GM20431 (cell line): ENCODE results near the gene DENND2A.
"Not testable (repeated sequence)": the region's sequence is repeated elsewhere in the genome, so short reads cannot be mapped to it uniquely, and the experiment has no call there.

ENCODE experiments used
- in situ Hi-C: fragments of 300-500 bp; cut with MseI, MboI; formaldehyde crosslinking; loops from one replicate; pipeline ENCODE4 v1.15.0; 2020; ENCODE audit warnings: low sequenced_read_pairs; ENCODE audit not compliant: unreplicated experiment

Gene DENND2A

DNA sequence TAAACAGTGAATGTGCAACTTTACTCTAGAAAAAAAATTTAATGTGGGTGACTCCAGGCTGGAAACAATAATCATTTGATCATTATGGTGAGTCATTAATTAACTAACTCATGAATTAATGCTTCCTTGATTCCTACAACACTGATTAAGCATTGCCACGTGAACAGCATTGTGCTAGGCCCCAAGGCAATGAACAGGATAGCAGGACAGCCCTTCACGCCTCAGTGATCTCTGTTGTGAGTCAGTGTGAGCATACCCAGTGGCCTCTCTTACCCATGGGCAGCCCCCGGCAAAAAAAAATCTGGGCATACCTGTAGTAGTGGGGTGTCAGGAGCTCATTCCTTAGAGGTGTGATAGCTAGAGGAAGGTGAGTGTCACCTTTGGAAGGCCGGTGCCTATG, 76.0 kb downstream of the DENND2A start:
- in situ Hi-C loops: no loop called here

GRCh38 chr7:140562926-140563481, 77.6 kb downstream of the DENND2A start:
- in situ Hi-C loops: no loop called here

DNA sequence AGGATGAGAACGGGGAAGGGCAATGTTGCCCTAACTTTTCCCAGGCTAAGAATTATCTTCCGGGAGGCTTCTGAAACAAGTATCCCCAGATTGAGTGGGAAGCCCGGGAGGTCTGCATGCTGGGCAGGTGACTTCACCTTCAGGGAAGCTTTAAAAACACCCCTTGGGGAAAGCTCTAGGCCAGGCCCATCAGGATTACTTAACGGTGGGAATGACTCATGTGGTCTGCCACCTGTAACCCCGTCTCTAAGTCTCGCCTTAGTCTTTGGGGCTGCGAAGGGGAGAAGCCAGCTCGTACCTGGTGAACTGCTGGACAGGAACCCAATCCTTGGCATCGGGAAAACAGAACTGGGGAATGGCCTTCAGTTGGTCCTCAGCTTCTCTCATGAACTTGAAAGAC, 81.2 kb downstream of the DENND2A start:
- in situ Hi-C loops: no loop called here

DNA sequence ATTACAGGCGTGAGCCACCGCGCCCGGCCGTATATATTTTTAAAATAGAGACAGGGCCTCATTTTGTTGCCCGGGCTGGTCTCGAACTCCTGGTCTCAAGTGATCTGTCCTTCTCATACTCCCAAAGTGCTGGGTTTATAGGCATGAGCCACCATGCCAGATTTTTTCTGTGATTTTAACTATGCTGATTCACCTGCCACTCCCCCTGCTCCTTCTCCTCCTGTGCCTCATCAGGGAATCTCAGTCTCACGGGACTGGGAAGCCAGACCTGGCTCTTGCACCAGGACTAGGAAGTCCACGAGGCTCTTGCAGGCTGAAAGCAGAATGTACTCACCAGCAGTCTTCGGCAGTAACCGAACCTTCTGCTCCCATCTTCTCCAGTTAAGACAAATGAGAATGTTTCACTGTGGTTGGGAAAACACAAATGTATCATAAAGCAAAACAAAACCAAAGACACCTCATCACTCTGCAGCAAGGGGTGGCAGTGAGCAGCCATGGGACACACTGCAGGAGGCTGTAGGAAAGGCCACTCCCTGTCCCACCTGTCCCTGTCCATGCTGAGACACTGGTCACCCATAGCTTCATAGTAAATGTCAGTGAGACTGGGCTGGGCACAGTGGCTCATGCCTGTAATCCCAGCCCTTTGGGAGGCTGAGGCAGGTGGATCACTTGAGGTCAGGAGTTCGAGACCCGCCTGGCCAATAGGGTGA, 82.6 kb downstream of the DENND2A start:
- in situ Hi-C loops: no loop called here

DNA sequence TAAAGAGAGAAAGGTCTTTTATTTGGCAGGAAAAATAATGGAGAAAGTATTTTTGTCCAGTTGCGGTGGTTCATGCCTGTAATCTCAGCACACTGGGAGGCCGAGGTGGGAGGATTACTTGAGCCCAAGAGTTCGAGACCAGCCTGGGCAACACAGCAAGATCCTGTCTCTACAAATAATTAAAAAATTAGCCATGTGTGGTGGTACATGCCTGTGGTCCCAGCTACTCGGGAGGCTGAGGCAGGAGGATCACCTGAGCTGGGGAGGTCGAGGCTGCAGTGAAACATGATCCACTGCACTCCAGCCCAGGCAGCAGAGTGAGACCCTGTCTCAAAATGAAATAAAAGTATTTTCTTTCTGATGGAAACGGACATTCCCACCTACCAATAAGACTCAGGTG, 83.5 kb downstream of the DENND2A start:
- in situ Hi-C loops: no loop called here

GRCh38 chr7:140553236-140553635, 87.4 kb downstream of the DENND2A start:
- in situ Hi-C loops: not testable (repeated sequence)

GRCh38 chr7:140552240-140552679, 88.4 kb downstream of the DENND2A start:
- in situ Hi-C loops: no loop called here

- in situ Hi-C loops: no loop called here
Observed at GRCh38 chr7:140551355-140552239, 89.0 kb downstream of the DENND2A start.

DNA sequence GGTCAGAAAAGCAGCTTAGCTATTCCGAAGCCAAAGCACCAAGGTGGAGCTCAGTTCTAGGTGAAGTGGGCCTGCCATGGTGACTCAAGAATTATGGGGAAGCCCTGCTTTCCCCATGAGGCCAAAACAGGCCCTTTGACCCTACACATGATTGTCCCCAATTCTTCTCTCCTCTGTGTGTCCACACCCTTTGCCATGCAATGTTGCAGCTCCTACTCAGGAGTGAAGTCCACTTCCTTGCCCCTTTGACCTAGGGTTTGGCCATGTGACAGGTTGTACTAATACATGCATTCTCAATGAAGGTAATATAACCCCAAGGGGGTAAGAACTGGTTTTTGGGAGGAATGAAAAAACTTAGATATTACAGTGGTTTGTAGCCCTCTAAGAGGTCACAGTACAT, 93.7 kb downstream of the DENND2A start:
- in situ Hi-C loops: no loop called here

DNA sequence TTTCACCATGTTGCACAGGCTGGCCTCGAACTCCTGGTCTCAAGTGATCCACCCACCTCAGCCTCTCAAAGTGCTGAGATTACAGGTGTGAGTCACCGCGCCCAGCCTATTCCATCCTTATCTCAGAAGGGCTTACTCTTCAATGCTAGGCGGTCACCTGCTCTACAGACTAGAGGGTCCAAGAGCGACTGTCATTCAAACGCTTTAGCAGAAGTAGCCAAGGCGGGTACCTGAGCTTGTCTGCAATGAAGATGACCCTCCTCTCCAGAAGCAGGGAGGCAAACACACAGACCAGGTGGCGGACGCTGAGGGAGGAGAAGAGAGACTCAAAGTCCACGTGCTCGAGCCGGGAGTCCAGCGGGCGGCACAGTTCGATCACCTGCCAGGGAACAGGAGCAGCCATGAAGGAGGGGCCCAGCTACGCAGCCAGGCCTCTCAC, 96.2 kb downstream of the DENND2A start:
- in situ Hi-C loops: no loop called here

DNA sequence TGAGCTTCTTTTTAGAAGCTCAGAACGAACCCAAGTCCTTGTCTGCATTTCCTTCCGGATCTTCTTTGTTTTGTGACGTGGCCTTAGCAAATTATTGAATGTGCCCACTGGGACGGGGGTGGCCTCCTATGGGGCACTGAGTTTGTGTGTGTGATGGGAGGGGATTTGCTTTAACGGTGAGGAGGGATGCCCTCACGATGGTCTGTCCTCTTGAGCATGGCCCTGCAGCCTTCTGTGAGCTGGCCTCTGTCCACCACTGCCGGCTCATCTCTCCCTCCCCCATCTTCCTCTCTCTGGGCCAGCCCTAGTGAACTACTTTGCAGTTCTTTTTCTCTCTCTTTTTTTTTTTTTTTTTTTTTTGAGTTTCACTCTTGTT, 98.4 kb downstream of the DENND2A start:
- in situ Hi-C loops: no loop called here

GRCh38 chr7:140541513-140542227, 98.9 kb downstream of the DENND2A start:
- in situ Hi-C loops: no loop called here

GRCh38 chr7:140541176-140541512, 99.5 kb downstream of the DENND2A start:
- in situ Hi-C loops: no loop called here

GRCh38 chr7:140540136-140540777, 100.4 kb downstream of the DENND2A start:
- in situ Hi-C loops: no loop called here

- in situ Hi-C loops: no loop called here
Observed at GRCh38 chr7:140539461-140539860, 101.2 kb downstream of the DENND2A start.

GRCh38 chr7:140537750-140538482, 102.7 kb downstream of the DENND2A start:
- in situ Hi-C loops: no loop called here

GRCh38 chr7:140534743-140535142, 105.9 kb downstream of the DENND2A start:
- in situ Hi-C loops: no loop called here

DNA sequence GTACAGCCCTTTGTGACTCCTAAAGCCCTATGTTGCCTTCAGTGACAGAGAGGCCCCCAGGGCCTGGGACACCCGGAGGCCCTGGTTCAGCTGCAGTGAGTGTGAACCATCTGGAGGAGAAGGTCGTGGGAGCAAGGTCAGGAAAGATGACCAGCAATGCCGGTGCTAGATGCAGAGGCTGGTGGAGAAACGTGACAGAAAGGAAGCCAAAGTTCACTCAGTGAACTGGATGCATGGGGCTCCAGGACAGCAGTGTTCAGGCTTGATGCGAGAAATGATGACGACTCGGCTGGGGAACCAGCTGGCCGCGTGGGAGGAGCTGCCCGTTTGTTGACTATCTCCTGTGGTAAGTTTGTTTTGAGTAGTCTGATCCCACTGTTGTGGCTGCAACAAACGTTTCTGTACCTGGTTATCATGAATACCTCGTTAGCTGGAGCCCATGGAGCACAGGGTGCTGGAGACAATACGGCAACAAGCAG, 107.2 kb downstream of the DENND2A start:
- in situ Hi-C loops: no loop called here

DNA sequence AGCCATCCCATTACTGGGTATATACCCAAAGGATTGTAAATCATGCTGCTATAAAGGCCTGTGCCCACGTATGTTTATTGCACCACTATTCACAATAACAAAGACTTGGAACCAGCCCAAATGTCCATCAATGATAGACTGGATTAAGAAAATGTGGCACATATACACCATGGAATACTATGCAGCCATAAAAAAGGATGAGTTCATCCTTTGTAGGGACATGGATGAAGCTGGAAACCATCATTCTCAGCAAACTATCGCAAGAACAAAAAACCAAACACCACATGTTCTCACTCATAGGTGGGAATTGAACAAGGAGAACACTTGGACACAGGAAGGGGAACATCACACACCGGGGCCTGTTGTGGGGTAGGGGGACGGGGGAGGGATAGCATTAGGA, 111.2 kb downstream of the DENND2A start:
- in situ Hi-C loops: not testable (repeated sequence)
